Measurements from ENCODE around the gene NSMCE4A.
A peak's percentile ranks its signal among the peaks of the same experiment; 100 is the strongest.
"Not testable (repeated sequence)": the region's sequence is repeated elsewhere in the genome, so short reads cannot be mapped to it uniquely, and the experiment has no call there.

NSMCE4A gene

GRCh38 chr10:121935702-121936101 is 39.3 kb downstream of the NSMCE4A start:
- no peak for DNase-seq

- not testable (repeated sequence) for DNase-seq
These were observed 44.5 kb downstream of the NSMCE4A start for GRCh38 chr10:121930268-121931085.

- not testable (repeated sequence) for DNase-seq
These were observed 45.3 kb downstream of the NSMCE4A start for GRCh38 chr10:121929585-121930267.

GRCh38 chr10:121928528-121928884 is 46.5 kb downstream of the NSMCE4A start:
- no peak for DNase-seq

- DNase-seq = peak; percentile 95
These were observed 47.0 kb downstream of the NSMCE4A start, which contains the start of gene ATE1 for GRCh38 chr10:121927841-121928527. Gene ATE1, minus strand, starts transcription at chr10:121928031. Its CDS starts 82 bp downstream, at chr10:121927949.

- DNase-seq = peak; percentile 73
These were observed 47.6 kb downstream of the NSMCE4A start for GRCh38 chr10:121927318-121927840.

- no peak for DNase-seq
These were observed 48.2 kb downstream of the NSMCE4A start for GRCh38 chr10:121926671-121927317.

GRCh38 chr10:121926157-121926556 is 48.9 kb downstream of the NSMCE4A start:
- DNase-seq = no peak

- DNase-seq = no peak
These were observed 53.6 kb downstream of the NSMCE4A start for GRCh38 chr10:121921238-121921931.

- DNase-seq = no peak
These were observed 55.4 kb downstream of the NSMCE4A start for GRCh38 chr10:121919666-121920065.

GRCh38 chr10:121918800-121919199 is 56.2 kb downstream of the NSMCE4A start:
- not testable (repeated sequence) for DNase-seq

- DNase-seq = no peak
These were observed 60.4 kb downstream of the NSMCE4A start for GRCh38 chr10:121914661-121915060.

- DNase-seq = no peak
These were observed 63.7 kb downstream of the NSMCE4A start for GRCh38 chr10:121911421-121911697.

- DNase-seq = no peak
These were observed 64.2 kb downstream of the NSMCE4A start for GRCh38 chr10:121910673-121911420.
